HEK293 (cell line): Measurements from ENCODE around the gene SYT14.

Experiments
- CTCF ChIP-seq: fragments of 450-650 bp; formaldehyde crosslinking; IDR thresholded peaks from 2 replicates; pipeline ENCODE4 v1.5.1; 2016; ENCODE audit warnings: missing biosample characterization, missing genetic modification characterization
- PRDM1 ChIP-seq: fragments of 450-650 bp; formaldehyde crosslinking; IDR thresholded peaks from 2 replicates; pipeline ENCODE4; 2016; ENCODE audit warnings: missing biosample characterization, missing genetic modification characterization
- RBAK ChIP-seq: fragments of 450-650 bp; formaldehyde crosslinking; IDR thresholded peaks from 2 replicates; pipeline ENCODE4 v1.5.1; 2016; ENCODE audit warnings: missing biosample characterization, missing genetic modification characterization
- ZBTB7A ChIP-seq: fragments of 450-650 bp; formaldehyde crosslinking; IDR thresholded peaks from 2 replicates; pipeline ENCODE4 v1.5.1; 2016; ENCODE audit warnings: low read depth, missing biosample characterization, missing genetic modification characterization
- ZNF311 ChIP-seq: fragments of 450-650 bp; formaldehyde crosslinking; IDR thresholded peaks from 2 replicates; pipeline ENCODE4 v1.5.1; 2017; ENCODE audit warnings: missing biosample characterization, missing genetic modification characterization, borderline replicate concordance

GRCh38 chr1:209896346-209896745 is 41.7 kb upstream of the SYT14 start:
- no peak for TF ChIP-seq ZBTB7A
- TF ChIP-seq RBAK (tag by site-specific recombination) = no peak
- no peak for TF ChIP-seq CTCF (tag by site-specific recombination)
- no peak for TF ChIP-seq PRDM1
- TF ChIP-seq ZNF311 (tag by site-specific recombination) = no peak
